Measurements from ENCODE around the gene CTNNA2.

CTNNA2 gene

DNA sequence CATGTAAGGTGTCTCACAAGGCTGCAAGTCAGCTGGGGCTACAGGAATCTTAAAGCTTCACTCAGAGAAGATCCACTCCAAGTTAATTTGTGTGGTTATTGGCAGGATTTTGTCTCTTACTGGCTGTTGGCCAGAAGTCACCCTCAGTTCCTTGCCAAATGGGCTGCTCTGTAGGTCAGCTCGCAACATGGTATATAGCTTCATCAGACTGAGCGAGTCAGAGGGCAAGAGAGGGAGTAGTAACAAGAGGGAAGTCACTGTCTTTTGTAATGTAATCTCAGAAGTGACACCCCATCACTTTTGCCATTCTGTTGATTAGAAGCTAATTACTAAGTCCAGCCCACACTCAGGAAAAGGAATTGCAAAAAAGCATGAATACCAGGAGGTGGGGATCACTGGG is 672.2 kb downstream of the CTNNA2 start (continued):
- TF ChIP-seq, protein P1, sequence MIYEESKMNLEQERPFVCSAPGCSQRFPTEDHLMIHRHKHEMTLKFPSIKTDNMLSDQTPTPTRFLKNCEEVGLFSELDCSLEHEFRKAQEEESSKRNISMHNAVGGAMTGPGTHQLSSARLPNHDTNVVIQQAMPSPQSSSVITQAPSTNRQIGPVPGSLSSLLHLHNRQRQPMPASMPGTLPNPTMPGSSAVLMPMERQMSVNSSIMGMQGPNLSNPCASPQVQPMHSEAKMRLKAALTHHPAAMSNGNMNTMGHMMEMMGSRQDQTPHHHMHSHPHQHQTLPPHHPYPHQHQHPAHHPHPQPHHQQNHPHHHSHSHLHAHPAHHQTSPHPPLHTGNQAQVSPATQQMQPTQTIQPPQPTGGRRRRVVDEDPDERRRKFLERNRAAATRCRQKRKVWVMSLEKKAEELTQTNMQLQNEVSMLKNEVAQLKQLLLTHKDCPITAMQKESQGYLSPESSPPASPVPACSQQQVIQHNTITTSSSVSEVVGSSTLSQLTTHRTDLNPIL (CRISPR knock-in tag; IDR thresholded peaks at IDR 0.05; ENCODE audit: low read depth), result no peak

DNA sequence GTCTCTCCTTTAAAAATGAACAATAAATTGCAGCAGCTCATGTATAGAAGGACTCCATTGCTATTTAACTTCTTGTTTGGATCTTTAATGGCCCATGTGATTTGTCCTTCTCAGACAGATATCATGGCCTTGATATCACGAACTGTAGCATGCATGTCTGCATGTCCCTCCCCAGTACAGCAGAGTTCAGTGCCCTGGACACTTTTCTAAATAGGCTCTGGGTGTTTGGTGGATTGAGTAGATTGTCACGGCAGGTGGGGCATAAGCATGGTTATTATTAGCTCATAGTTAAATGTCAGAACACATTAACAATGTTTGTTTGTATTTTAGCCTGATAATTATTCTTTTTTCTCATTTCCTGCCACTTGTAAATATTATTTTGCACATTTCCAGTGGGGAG is 673.4 kb downstream of the CTNNA2 start:
- no peak for ATAC-seq

DNA sequence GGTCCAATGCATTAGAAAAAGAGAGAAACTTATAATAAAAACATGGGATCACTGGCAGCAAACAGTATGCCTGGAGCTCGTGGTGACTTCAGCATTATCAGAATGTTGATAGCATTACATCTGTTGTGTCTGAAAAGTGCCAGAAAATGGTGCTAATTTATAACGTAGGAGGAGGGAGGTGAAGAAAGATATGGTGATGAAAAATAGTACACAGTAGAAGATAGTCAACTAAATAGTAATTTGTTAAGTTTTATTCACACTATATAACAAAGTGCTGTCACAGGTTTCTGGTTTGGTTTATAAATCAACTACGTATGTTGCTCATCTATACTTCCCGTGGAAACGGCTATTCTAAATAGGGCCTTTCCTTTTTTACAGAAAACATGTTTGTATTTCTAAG is 674.3 kb downstream of the CTNNA2 start:
- TF ChIP-seq GLIS3 (CRISPR knock-in tag; IDR thresholded peaks at IDR 0.05), result no peak
- no peak for TF ChIP-seq ZNF8 (CRISPR knock-in tag; IDR thresholded peaks at IDR 0.05)
- no peak for TF ChIP-seq BACH2 (CRISPR knock-in tag; IDR thresholded peaks at IDR 0.05; ENCODE audit: borderline replicate concordance)
- ATAC-seq, result no peak

More for the DNA sequence above, 673.4 kb downstream of the CTNNA2 start:
- TF ChIP-seq ZFP30 (CRISPR knock-in tag; IDR thresholded peaks at IDR 0.05) (no peak), ZNF70 (CRISPR knock-in tag; IDR thresholded peaks at IDR 0.05) (no peak), ZNF565 (CRISPR knock-in tag; conservative IDR thresholded peaks at IDR 0.05; ENCODE audit: low read depth) (no peak), SNAI2 (CRISPR knock-in tag; IDR thresholded peaks at IDR 0.05) (no peak), OSR1 (CRISPR knock-in tag; IDR thresholded peaks at IDR 0.05) (no peak), ZFP3 (CRISPR knock-in tag; IDR thresholded peaks at IDR 0.05) (no peak), ARNTL (CRISPR knock-in tag; IDR thresholded peaks at IDR 0.05; ENCODE audit: borderline replicate concordance, low read depth) (no peak), ESRRG (CRISPR knock-in tag; IDR thresholded peaks at IDR 0.05) (no peak), RARB (CRISPR knock-in tag; IDR thresholded peaks at IDR 0.05) (no peak), BACH2 (CRISPR knock-in tag; IDR thresholded peaks at IDR 0.05; ENCODE audit: borderline replicate concordance) (no peak), ISL1 (CRISPR knock-in tag; IDR thresholded peaks at IDR 0.05) (no peak), GLIS3 (CRISPR knock-in tag; IDR thresholded peaks at IDR 0.05) (no peak)
- TF ChIP-seq, protein P2, sequence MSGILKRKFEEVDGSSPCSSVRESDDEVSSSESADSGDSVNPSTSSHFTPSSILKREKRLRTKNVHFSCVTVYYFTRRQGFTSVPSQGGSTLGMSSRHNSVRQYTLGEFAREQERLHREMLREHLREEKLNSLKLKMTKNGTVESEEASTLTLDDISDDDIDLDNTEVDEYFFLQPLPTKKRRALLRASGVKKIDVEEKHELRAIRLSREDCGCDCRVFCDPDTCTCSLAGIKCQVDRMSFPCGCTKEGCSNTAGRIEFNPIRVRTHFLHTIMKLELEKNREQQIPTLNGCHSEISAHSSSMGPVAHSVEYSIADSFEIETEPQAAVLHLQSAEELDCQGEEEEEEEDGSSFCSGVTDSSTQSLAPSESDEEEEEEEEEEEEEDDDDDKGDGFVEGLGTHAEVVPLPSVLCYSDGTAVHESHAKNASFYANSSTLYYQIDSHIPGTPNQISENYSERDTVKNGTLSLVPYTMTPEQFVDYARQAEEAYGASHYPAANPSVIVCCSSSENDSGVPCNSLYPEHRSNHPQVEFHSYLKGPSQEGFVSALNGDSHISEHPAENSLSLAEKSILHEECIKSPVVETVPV (CRISPR knock-in tag; IDR thresholded peaks at IDR 0.05), result no peak
- TF ChIP-seq, protein P3, sequence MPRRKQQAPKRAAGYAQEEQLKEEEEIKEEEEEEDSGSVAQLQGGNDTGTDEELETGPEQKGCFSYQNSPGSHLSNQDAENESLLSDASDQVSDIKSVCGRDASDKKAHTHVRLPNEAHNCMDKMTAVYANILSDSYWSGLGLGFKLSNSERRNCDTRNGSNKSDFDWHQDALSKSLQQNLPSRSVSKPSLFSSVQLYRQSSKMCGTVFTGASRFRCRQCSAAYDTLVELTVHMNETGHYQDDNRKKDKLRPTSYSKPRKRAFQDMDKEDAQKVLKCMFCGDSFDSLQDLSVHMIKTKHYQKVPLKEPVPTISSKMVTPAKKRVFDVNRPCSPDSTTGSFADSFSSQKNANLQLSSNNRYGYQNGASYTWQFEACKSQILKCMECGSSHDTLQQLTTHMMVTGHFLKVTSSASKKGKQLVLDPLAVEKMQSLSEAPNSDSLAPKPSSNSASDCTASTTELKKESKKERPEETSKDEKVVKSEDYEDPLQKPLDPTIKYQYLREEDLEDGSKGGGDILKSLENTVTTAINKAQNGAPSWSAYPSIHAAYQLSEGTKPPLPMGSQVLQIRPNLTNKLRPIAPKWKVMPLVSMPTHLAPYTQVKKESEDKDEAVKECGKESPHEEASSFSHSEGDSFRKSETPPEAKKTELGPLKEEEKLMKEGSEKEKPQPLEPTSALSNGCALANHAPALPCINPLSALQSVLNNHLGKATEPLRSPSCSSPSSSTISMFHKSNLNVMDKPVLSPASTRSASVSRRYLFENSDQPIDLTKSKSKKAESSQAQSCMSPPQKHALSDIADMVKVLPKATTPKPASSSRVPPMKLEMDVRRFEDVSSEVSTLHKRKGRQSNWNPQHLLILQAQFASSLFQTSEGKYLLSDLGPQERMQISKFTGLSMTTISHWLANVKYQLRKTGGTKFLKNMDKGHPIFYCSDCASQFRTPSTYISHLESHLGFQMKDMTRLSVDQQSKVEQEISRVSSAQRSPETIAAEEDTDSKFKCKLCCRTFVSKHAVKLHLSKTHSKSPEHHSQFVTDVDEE (CRISPR knock-in tag; IDR thresholded peaks at IDR 0.05), result no peak
- TF ChIP-seq, protein P4, sequence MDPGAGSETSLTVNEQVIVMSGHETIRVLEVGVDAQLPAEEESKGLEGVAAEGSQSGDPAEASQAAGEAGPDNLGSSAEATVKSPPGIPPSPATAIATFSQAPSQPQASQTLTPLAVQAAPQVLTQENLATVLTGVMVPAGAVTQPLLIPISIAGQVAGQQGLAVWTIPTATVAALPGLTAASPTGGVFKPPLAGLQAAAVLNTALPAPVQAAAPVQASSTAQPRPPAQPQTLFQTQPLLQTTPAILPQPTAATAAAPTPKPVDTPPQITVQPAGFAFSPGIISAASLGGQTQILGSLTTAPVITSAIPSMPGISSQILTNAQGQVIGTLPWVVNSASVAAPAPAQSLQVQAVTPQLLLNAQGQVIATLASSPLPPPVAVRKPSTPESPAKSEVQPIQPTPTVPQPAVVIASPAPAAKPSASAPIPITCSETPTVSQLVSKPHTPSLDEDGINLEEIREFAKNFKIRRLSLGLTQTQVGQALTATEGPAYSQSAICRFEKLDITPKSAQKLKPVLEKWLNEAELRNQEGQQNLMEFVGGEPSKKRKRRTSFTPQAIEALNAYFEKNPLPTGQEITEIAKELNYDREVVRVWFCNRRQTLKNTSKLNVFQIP (CRISPR knock-in tag; IDR thresholded peaks at IDR 0.05; ENCODE audit: borderline replicate concordance, low read depth), result no peak
- TF ChIP-seq, protein P1 (CRISPR knock-in tag; IDR thresholded peaks at IDR 0.05; ENCODE audit: low read depth), result no peak

DNA sequence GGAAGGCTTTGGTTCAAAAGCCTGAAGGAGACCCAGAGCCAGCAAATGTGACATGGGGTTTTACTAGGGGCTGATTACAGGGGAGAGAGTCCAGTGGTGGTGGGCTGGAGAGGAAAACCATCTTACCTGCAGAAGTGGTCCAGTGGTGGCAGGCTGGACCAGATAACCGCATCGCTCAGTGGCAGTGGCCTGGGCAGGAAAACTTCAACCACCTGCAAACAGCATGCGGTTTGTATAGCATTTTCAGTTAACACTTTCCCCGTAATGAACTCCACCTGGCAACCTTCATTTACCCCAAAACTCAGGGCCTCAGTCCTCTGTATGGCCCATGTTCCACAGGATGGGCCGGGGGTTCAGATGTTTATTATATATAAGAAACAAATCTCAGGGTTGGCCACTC is 677.3 kb downstream of the CTNNA2 start:
- no peak for ATAC-seq
- TF ChIP-seq ARNTL (CRISPR knock-in tag; IDR thresholded peaks at IDR 0.05; ENCODE audit: borderline replicate concordance, low read depth), result no peak
- no peak for TF ChIP-seq ZC3H10 (CRISPR knock-in tag; IDR thresholded peaks at IDR 0.05)
- no peak for TF ChIP-seq RARB (CRISPR knock-in tag; IDR thresholded peaks at IDR 0.05)
- TF ChIP-seq CSDC2 (CRISPR knock-in tag; IDR thresholded peaks at IDR 0.05), result no peak
- no peak for TF ChIP-seq ZFP30 (CRISPR knock-in tag; IDR thresholded peaks at IDR 0.05)
- TF ChIP-seq ZNF70 (CRISPR knock-in tag; IDR thresholded peaks at IDR 0.05), result no peak
- TF ChIP-seq ZNF565 (CRISPR knock-in tag; conservative IDR thresholded peaks at IDR 0.05; ENCODE audit: low read depth), result no peak
- TF ChIP-seq, protein P1 (CRISPR knock-in tag; IDR thresholded peaks at IDR 0.05; ENCODE audit: low read depth), result no peak
- TF ChIP-seq, protein P3 (CRISPR knock-in tag; IDR thresholded peaks at IDR 0.05), result no peak
- TF ChIP-seq, protein P4 (CRISPR knock-in tag; IDR thresholded peaks at IDR 0.05; ENCODE audit: borderline replicate concordance, low read depth), result no peak
- no peak for TF ChIP-seq GLIS3 (CRISPR knock-in tag; IDR thresholded peaks at IDR 0.05)
